ENCODE results near the gene PCDH15.

DNA sequence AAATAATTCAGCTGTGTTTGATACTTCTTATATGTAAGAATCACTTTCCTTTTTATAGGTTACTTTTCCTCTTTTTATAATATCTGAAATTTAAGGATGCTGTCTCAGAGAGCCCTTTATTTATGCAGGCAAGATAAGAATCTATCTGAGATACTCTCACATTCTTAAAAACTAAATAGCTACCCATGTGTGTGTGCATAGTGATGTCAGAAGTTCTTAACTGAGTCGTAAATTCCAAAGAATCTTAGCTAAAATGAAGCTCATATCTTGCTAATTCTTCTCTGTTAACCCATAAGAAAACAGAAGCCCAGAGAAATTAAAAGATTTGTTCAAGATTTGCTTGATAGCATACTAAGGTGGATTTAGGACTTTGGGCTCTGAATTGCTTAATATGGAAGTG, 118.5 kb downstream of the PCDH15 start:
- TF ChIP-seq, protein P1, sequence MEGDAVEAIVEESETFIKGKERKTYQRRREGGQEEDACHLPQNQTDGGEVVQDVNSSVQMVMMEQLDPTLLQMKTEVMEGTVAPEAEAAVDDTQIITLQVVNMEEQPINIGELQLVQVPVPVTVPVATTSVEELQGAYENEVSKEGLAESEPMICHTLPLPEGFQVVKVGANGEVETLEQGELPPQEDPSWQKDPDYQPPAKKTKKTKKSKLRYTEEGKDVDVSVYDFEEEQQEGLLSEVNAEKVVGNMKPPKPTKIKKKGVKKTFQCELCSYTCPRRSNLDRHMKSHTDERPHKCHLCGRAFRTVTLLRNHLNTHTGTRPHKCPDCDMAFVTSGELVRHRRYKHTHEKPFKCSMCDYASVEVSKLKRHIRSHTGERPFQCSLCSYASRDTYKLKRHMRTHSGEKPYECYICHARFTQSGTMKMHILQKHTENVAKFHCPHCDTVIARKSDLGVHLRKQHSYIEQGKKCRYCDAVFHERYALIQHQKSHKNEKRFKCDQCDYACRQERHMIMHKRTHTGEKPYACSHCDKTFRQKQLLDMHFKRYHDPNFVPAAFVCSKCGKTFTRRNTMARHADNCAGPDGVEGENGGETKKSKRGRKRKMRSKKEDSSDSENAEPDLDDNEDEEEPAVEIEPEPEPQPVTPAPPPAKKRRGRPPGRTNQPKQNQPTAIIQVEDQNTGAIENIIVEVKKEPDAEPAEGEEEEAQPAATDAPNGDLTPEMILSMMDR (IDR thresholded peaks at IDR 0.05): no peak
- no peak for TF ChIP-seq POLR2A (IDR thresholded peaks at IDR 0.05)
